Immature natural killer cell (primary cell): ENCODE results near the gene TBCEL. TPM values are rescaled to one million over a fixed set of nuclear protein-coding genes. Genes with fewer than 3 reads are reported as not detected.

Source experiments
- DNase-seq, 3 donors: peaks; one replicate each; pipeline ENCODE4 v3.0.0; 2022; ENCODE audit warnings: mixed read lengths in 1 of 3
- H3K27ac Mint-ChIP-seq, 6 donors: one replicate each; pipeline ENCODE4 v1.8.0; 2020; ENCODE audit warnings: mixed read lengths in 6 of 6, mild to moderate bottlenecking in 5 of 6, inconsistent platforms in 4 of 6, moderate library complexity in 3 of 6
- H3K27me3 Mint-ChIP-seq, 3 donors: one replicate each; pipeline ENCODE4 v1.8.0; 2020 to 2021; ENCODE audit warnings: low read depth in 3 of 3, mild to moderate bottlenecking in 3 of 3, mixed read lengths in 3 of 3, moderate library complexity in 3 of 3, inconsistent platforms in 1 of 3
- H3K36me3 Mint-ChIP-seq, 3 donors: one replicate each; pipeline ENCODE4 v1.8.0; 2020; ENCODE audit warnings: mixed read lengths in 3 of 3, inconsistent platforms in 2 of 3, mild to moderate bottlenecking in 2 of 3
- H3K4me1 Mint-ChIP-seq, 2 donors: one replicate each; pipeline ENCODE4 v1.8.0; 2020; ENCODE audit warnings: inconsistent platforms in 2 of 2, mild to moderate bottlenecking in 2 of 2, mixed read lengths in 2 of 2, moderate library complexity in 1 of 2
- H3K4me3 Mint-ChIP-seq, 5 donors: one replicate each; pipeline ENCODE4 v1.8.0; 2020; ENCODE audit warnings: mild to moderate bottlenecking in 5 of 5, mixed read lengths in 5 of 5, inconsistent platforms in 3 of 5, moderate library complexity in 3 of 5
- H3K9me3 Mint-ChIP-seq, 6 donors: one replicate each; pipeline ENCODE4 v1.8.0; 2020; ENCODE audit warnings: mild to moderate bottlenecking in 6 of 6, mixed read lengths in 6 of 6, inconsistent platforms in 4 of 6, moderate library complexity in 3 of 6
- polyA plus RNA-seq, 3 donors: library from polyadenylated mRNA; unstranded; fragments of 300-500 nt; fragmentation: Illumina TruSeq; gene quantifications; one replicate each; pipeline ENCODE4 v1.2.3, GENCODE V29; 2021

The TBCEL gene
- polyA plus RNA-seq, 3 donors from 2014 or later = 3.9 to 6.6 (median 5.5) TPM

DNA sequence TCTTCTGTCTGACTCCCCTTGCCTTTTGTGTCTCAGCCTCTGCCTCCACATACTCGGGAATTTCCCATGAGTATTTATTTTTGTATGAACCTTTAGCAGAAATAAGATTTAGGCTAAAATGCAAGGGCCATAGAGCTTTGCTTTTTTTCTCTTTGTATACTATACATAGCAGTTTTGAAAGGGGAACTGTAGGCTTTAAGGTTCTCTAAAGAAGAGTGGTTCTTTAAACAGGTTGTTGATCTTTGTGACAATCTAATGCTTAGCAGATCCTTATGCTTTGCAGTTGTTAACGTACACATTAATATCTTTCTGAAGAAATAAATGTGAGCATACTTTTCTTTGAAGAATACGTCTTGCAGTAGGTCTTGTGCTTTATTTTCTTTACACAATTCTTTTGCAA is 35.0 kb downstream of the TBCEL start:
- no peak overlapping the region for H3K27ac Mint-ChIP-seq
- no peaks in the 10 kb centered on the region for H3K9me3 Mint-ChIP-seq

DNA sequence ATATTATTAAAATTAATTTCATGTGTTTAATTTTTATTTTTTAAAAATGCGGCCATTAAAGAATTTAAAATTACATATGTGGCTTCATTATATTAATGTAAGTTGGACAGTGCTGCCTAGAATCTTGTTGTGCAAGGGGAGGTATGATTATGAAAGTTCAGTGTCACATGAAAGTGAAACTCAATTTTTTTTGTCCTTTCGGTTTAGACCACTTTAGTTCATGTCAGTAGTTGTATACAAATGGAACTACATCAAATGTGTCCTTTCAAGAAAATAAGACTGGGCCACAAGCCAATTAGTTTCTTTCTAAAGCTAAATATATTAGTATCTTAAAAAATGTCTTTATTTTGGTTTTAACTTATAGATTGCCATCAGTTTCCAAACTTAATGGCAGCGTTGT is 35.7 kb downstream of the TBCEL start:
- H3K36me3 Mint-ChIP-seq = peaks cover 29 to 56% (median 31%) of the 10 kb centered on the region in 3 donors
- H3K27ac Mint-ChIP-seq = peak overlapping the region in 4 of 6 donors; percentile 7 to 39 (median 36)
- H3K4me3 Mint-ChIP-seq = peak overlapping the region in 1 of 5 donors; percentile 48
- no peaks in the 10 kb centered on the region for H3K27me3 Mint-ChIP-seq
- no peaks in the 10 kb centered on the region for H3K9me3 Mint-ChIP-seq
- DNase-seq = peak; percentile 1 to 22 (median 7)
- H3K4me1 Mint-ChIP-seq = peaks cover 0 to 10% of the 10 kb centered on the region in 2 donors

More for the DNA sequence above, 35.0 kb downstream of the TBCEL start:
- DNase-seq = no peak
- peaks cover 0 to 10% of the 10 kb centered on the region in 2 donors for H3K4me1 Mint-ChIP-seq
- peaks cover 29 to 62% (median 37%) of the 10 kb centered on the region in 3 donors for H3K36me3 Mint-ChIP-seq
- H3K27me3 Mint-ChIP-seq = no peaks in the 10 kb centered on the region
- no peak overlapping the region for H3K4me3 Mint-ChIP-seq

DNA sequence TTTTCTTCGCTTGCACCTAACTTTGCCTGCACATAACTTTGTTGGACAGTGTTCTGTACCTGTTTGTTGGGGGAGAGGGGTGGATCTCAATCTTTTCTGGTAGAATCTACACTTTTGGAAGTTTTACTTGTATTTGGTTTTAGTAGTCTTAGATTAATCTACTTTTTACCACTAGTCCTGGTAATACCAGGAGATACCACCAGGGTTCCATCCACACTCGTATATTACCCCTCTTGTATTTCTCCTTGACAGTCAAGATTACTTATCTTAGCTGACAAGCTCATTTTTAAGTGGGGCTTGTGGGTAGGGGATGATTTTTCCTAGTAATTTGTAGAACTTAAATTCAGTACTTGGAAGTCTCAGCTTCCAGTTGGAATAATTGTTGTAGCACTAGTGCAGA is 39.8 kb downstream of the TBCEL start:
- H3K27me3 Mint-ChIP-seq = peaks cover 0 to 2% (median 0%) of the 10 kb centered on the region in 3 donors
- no peaks in the 10 kb centered on the region for H3K9me3 Mint-ChIP-seq
- peaks cover 21 to 48% (median 22%) of the 10 kb centered on the region in 3 donors for H3K36me3 Mint-ChIP-seq
- DNase-seq = no peak
- H3K27ac Mint-ChIP-seq = no peak overlapping the region
- H3K4me3 Mint-ChIP-seq = no peak overlapping the region
- peaks cover 0 to 10% of the 10 kb centered on the region in 2 donors for H3K4me1 Mint-ChIP-seq

DNA sequence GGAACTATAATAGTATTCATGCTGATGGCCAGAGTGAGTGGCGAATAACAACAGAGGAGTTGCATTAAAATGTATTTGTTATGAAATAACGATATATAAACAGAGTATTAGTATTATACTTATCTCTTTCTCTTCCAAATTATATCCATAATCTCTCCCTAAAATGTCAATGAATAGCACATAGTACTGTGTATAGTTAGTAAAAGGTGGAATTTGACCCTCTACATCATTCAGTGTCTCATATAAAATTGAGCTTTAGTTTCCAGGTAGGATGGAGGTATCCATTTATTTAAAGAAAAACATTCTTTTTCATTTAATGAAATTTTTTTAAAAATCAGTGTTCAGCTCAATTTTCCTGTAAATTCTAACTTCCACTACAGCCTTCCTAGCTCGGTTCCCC is 42.7 kb downstream of the TBCEL start:
- Mint-ChIP-seq H3K4me1 (no peaks in the 10 kb centered on the region), H3K9me3 (peaks cover 0 to 1% (median 0%) of the 10 kb centered on the region in 6 donors), H3K36me3 (peaks cover 39 to 59% (median 43%) of the 10 kb centered on the region in 3 donors), H3K27ac (no peak overlapping the region), H3K27me3 (peaks cover 0 to 2% (median 0%) of the 10 kb centered on the region in 3 donors), H3K4me3 (no peak overlapping the region)
- DNase-seq = no peak

DNA sequence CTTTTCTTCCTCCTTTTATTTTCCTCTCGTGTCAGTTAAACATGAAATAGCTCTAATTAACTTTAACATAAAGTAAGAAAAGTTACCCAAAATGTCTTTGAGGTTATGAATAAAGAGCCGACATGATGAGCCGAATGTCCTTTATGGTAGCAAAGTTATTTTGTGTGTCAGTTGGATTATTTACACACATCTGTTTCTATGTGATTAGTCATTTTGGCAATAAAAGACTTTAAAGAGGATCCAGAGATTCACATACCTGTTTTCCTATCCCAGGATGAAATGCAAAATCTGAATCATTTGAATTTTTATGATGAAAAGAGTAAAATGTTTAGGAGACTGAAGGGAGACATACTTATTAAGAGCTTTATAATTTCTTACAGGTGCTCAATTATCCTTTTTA is 43.1 kb downstream of the TBCEL start:
- no peak overlapping the region for H3K4me3 Mint-ChIP-seq

DNA sequence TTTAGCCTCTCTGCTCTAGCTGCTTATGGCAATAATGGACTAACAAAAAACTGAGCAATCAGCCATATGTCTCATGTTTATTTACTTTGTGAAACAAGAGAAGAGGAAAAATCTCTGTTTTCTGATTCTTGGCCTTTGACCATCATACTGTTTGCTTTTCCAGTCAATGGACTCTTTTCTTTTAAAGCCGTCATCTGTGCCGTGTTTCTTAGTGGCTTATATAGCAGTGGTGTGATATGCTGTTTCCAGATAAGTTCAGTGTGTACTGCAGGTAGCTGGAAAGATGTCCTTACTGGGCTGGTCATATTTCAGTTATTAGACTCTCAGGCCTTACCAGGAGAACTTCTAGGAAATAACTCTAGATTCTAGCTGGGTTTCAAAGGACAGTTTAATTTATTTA is 43.6 kb downstream of the TBCEL start:
- Mint-ChIP-seq H3K36me3 (peaks cover 42 to 60% (median 43%) of the 10 kb centered on the region in 3 donors), H3K27me3 (peaks cover 0 to 2% (median 0%) of the 10 kb centered on the region in 3 donors), H3K27ac (no peak overlapping the region), H3K4me1 (no peaks in the 10 kb centered on the region), H3K4me3 (no peak overlapping the region), H3K9me3 (peaks cover 0 to 1% (median 0%) of the 10 kb centered on the region in 6 donors)
- DNase-seq = no peak

More for the DNA sequence above, 43.1 kb downstream of the TBCEL start:
- H3K4me1 Mint-ChIP-seq = no peaks in the 10 kb centered on the region
- DNase-seq = no peak
- peaks cover 42 to 62% (median 43%) of the 10 kb centered on the region in 3 donors for H3K36me3 Mint-ChIP-seq
- no peak overlapping the region for H3K27ac Mint-ChIP-seq
- peaks cover 0 to 2% (median 0%) of the 10 kb centered on the region in 3 donors for H3K27me3 Mint-ChIP-seq
- peaks cover 0 to 1% (median 0%) of the 10 kb centered on the region in 6 donors for H3K9me3 Mint-ChIP-seq

DNA sequence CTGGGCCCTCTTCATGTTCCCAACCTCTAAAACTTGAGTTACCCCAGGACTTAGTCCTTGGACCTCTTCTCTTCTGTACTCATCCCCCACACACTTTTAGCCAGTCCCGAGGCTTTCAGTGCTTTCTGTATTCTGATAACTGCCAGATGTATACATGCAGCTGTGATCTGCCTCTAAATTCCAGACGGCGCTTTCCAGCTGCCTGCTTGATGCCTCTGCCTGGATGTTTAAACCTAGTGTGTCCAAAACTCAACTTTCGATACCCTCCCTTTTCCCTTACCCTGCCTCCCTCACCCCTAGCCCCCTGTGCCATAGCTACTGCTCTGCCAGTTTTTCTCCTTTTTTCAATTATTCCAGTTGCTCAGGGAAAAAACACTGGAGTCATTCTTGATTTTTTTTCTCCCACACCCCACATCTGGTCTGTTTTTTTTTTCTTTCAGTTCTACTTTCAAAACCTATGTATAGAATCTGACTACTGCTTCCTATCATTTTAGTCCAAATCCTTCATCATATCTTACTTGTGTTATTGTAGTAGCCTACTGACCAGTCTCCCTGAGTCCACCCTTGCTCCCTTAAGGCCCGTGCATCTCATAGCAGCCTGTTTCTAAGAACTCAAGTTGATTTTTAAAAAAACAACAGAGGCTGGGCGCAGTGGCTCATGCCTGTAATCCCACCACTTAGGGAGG is 44.2 kb downstream of the TBCEL start:
- H3K9me3 Mint-ChIP-seq = peaks cover 0 to 1% (median 0%) of the 10 kb centered on the region in 6 donors
- H3K36me3 Mint-ChIP-seq = peaks cover 45 to 59% (median 47%) of the 10 kb centered on the region in 3 donors
- no peaks in the 10 kb centered on the region for H3K4me1 Mint-ChIP-seq
- DNase-seq = no peak
- H3K27ac Mint-ChIP-seq = peak overlapping the region in 2 of 6 donors; percentile 29 to 43
- peaks cover 0 to 2% (median 0%) of the 10 kb centered on the region in 3 donors for H3K27me3 Mint-ChIP-seq
- no peak overlapping the region for H3K4me3 Mint-ChIP-seq

DNA sequence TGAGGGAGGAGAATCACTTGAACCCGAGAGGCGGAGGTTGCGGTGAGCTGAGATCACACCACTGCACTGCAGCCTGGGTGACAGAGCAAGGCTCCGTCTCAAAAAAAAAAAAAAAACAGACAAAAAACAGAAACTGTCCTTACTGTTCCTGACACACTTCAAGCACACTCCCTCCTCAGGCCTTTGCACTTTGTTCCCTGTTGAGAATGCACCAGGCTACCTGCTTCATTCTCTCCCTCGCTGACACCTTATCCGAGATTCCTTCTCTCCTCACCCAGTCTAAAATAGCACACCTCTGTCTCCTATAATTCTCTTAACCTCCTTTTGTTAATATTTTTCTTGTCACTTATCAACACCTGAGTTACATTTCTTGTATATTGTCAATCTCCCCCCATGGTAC is 44.9 kb downstream of the TBCEL start:
- H3K27ac Mint-ChIP-seq = no peak overlapping the region
- no peak for DNase-seq
- H3K4me3 Mint-ChIP-seq = no peak overlapping the region
- H3K36me3 Mint-ChIP-seq = peaks cover 42 to 52% (median 47%) of the 10 kb centered on the region in 3 donors
- H3K9me3 Mint-ChIP-seq = peaks cover 0 to 1% (median 0%) of the 10 kb centered on the region in 6 donors
- H3K27me3 Mint-ChIP-seq = peaks cover 0 to 2% (median 0%) of the 10 kb centered on the region in 3 donors
- H3K4me1 Mint-ChIP-seq = no peaks in the 10 kb centered on the region

DNA sequence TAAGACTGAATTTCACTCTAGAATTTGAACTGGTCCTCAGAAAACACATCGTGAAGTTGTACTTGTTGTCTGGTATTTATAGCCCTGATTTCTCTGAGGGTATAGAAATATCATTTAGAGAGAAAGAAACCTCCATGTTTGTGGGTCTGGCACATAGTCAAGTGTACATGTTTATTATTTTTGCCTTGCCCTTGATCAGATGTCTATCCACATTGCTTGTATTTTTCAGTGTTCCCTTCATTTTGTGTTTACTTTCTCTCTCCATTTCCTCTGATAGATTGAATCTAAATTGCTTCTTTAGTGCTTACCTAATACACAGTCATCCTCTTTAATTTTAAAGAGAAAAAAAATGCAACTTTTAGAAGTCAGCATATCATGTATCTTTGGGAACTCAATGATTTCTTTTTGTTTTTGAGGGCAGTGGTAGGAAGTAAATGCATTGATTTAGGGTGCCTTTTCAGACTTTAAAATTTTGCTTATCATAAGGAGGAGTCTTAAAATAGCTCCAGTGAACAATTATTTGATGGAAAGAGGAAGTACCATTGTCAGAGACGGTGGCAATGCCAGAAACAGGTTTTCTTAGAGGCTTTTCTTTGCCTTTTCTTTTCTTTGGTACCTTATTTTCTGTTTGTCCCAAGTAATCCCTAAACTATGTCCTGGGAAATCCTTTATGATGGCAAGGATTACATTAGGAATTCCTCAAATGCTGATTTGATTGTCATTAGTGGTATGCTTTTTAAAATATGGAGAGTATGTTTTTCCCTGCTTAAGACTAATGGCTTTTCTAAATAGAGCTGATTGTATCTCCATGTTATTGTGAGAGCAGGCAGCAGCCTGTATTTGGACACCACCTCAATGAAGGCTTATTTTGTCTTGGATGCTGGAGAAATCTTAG is 47.3 kb downstream of the TBCEL start:
- Mint-ChIP-seq H3K36me3 (peaks cover 46 to 54% (median 51%) of the 10 kb centered on the region in 3 donors), H3K27me3 (peaks cover 0 to 2% (median 0%) of the 10 kb centered on the region in 3 donors), H3K27ac (peak overlapping the region in 2 of 6 donors; percentile 15 to 43), H3K4me1 (no peaks in the 10 kb centered on the region), H3K9me3 (peaks cover 0 to 1% (median 0%) of the 10 kb centered on the region in 6 donors), H3K4me3 (no peak overlapping the region)
- DNase-seq = no peak

DNA sequence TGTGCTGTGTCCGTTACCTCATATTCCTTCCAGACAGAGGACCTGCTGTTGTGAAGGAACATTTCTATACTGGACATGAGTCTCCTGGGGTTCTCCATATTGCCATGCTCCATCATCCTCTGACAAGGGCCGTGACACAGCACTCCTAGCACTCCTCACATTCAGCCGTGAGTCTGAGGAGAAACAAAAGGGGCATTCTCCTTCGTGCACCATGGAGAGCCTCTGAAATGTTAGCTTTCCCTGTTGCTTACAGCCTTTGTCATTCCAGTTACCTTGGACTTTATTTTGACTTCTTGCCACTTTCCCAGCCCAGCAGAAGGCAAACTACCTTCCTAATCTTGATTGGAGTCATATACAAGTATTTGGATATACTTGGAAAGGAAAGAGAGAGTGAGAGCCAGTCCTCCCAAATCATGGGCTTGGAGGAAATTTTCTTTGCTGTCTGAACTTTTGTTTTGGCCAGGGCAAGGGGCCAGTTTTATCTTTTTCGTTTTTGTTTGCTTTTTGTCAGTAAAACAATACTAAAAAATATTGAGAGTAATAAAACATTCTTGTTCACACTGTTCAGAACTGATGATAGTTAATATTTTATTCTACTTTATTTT is 48.0 kb downstream of the TBCEL start:
- Mint-ChIP-seq H3K36me3 (peaks cover 44 to 53% (median 47%) of the 10 kb centered on the region in 3 donors), H3K4me1 (no peaks in the 10 kb centered on the region), H3K27ac (no peak overlapping the region), H3K9me3 (peaks cover 0 to 1% (median 0%) of the 10 kb centered on the region in 6 donors), H3K27me3 (peaks cover 0 to 2% (median 0%) of the 10 kb centered on the region in 3 donors), H3K4me3 (no peak overlapping the region)
- DNase-seq = no peak

DNA sequence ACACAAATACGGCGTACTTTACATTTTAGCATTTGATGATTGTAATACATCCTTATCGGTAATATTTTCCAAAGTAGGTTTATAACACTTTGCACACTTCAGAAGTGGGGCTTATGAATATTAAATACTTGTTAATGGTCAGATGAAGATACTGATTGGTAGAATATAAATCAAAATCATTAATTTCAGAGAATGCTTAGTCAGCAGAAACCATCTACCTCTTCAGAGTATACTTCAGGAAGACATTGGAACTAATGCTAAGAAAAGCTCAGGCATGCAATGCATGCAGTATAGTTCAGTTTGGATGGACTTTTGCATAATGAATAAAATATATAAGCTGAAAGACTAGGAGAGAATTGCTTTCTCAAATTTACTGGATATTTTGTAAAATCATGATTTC is 57.4 kb downstream of the TBCEL start:
- Mint-ChIP-seq H3K27me3 (peaks cover 0 to 2% (median 0%) of the 10 kb centered on the region in 3 donors), H3K4me1 (peaks cover 0 to 2% of the 10 kb centered on the region in 2 donors), H3K36me3 (peaks cover 20 to 25% (median 22%) of the 10 kb centered on the region in 3 donors), H3K9me3 (no peaks in the 10 kb centered on the region), H3K4me3 (no peak overlapping the region), H3K27ac (no peak overlapping the region)
- no peak for DNase-seq

DNA sequence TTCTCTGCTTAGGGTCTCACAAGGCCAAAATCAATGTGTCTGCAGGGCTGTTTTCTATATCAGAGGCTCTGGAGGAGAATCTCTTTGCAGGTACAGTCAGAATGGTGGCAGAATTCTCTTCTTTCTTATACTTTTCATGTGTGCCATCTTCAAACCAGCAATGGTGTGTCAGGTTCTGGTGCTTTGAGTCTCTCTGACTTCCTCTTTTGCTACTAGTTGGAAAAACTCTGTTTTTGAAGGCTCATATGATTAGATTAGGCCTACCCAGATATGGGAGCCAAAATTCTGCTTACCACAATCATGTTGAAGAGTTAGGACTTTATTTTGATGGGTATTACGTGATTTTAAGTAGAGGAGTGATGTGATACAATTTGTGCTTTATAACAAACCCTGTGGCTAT is 58.3 kb downstream of the TBCEL start:
- peaks cover 24 to 31% (median 29%) of the 10 kb centered on the region in 3 donors for H3K36me3 Mint-ChIP-seq
- peaks cover 0 to 2% of the 10 kb centered on the region in 2 donors for H3K4me1 Mint-ChIP-seq
- H3K4me3 Mint-ChIP-seq = no peak overlapping the region
- H3K27me3 Mint-ChIP-seq = peaks cover 0 to 2% (median 0%) of the 10 kb centered on the region in 3 donors
- no peak for DNase-seq
- H3K9me3 Mint-ChIP-seq = no peaks in the 10 kb centered on the region
- H3K27ac Mint-ChIP-seq = no peak overlapping the region

DNA sequence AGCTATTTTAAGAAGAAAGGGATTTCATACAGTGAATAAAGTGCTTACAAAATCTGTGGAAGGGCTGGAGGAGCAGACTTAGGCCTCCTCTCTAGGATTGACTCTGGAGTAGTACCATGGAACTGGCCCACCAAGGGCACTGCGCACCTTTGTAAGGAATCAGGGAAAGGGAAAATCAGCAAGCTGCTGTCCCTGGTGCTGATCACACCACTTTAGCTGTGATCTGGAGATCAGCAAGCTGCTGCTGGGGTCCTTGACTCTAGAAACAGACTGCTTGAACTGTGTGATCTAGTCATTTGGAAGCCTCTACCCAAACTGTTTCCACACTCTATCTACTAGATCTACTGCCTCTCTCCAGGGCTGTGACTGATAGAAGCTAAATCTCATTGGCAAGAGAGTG is 58.8 kb downstream of the TBCEL start:
- Mint-ChIP-seq H3K9me3 (no peaks in the 10 kb centered on the region), H3K27me3 (peaks cover 0 to 2% (median 0%) of the 10 kb centered on the region in 3 donors), H3K4me3 (no peak overlapping the region), H3K36me3 (peaks cover 29 to 36% (median 34%) of the 10 kb centered on the region in 3 donors), H3K4me1 (peaks cover 0 to 2% of the 10 kb centered on the region in 2 donors), H3K27ac (no peak overlapping the region)
- no peak for DNase-seq
